Eye (tissue), 1 donor: Measurements from ENCODE around the gene TMEM121.
"Not testable (repeated sequence)": the region's sequence is repeated elsewhere in the genome, so short reads cannot be mapped to it uniquely, and the experiment has no call there.

Experiments used
- DNase-seq: peaks from one replicate; pipeline ENCODE4 v3.0.0-alpha.2; 2015

The TMEM121 gene

DNA sequence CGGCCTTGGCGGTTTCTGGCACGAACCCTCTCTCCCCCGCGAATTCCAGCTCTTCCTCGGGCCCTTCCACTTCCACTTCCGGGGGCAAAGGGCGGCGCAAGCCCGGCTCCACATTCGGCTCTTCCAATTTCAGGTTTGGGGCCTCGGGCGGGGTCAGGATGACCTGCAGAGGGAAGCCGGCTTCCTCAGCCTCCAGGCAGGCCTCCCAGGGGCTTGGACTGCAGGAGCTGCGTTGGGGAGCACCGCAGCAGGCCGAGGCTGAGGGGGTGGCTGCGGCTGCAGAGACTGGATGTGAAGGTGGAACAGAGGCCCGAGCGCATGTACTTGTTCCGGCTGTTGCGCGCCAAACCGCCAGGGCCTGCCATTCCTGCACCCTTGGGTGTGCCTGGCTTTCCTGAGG lies 20.7 kb downstream of the TMEM121 start:
- not testable (repeated sequence) for DNase-seq

DNA sequence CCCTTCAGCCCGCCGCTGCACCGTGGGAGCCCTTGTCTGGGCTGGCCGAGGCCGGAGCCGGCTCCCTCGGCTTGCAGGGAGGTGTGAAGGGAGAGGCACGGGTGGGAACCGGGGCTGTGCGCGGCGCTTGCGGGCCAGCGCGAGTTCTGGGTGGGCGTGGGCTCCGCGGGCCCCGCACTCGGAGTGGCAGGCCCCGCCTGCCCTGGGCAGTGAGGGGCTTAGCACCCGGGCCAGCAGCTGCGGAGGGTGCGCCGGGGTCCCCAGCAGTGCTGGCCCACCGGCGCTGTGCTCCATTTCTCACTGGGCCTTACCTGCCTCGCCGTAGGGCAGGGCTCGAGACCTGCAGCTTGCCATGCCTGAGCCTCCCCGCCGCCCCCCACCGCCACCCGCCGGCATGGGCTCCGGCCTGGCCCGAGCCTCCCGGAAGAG lies 21.4 kb downstream of the TMEM121 start:
- DNase-seq: no peak

DNA sequence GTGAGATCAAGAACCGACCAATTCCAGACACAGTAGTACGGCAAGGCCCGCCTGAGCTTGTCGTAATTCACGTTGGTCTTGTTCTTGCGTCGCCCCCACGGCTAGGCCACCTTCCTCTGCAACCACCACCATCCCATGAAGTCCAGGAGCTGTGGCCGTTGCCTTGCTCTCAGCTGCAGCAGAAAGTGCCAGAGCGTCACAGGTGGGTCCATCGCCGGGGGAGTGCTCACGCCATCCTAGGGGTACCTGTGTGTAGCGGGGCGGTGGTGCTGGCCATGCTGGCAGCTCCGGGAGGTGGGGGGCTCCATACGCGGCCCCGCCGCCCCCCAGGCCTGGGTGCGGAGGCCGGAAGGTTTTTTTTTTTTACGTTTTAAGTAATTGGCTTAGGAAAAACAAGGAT lies 23.1 kb downstream of the TMEM121 start:
- DNase-seq: no peak

DNA sequence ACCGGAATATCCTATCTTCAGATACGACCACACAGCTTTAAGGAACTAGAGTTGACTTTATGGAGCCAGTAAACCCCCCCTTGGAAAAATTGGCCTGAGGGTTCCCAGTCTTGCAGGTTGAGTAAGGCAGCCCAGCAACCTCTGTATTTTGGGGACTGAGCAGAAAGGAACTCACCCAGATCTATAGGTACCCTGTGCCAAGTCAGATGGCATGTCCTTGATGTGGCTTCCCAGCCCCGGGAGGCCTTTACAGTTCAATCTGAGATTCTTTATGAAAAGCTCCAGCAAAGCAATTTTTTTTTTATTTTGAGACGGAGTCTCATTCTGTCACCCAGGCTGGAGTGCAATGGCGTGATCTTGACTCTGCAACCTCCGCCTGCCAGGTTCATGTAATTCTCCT lies 27.6 kb downstream of the TMEM121 start:
- no peak for DNase-seq

DNA sequence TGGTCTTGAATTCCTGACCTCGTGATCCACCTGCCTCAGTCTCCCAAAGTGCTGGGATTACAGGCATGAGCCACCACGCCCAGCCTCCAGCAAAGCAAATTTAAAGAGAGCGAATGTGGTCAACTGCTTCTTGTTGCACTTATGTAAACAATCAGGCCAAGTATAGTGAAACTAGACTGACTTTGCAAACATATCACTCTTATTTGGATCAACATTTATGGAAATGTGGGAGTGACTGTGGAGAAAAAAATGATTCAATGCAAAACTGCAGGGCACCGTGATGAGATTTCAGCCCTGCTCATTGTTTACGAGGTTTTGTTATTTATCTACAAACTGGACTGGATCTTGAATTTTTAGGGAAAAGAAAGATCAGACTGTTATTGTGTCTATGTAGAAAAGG lies 28.1 kb downstream of the TMEM121 start:
- DNase-seq: no peak

DNA sequence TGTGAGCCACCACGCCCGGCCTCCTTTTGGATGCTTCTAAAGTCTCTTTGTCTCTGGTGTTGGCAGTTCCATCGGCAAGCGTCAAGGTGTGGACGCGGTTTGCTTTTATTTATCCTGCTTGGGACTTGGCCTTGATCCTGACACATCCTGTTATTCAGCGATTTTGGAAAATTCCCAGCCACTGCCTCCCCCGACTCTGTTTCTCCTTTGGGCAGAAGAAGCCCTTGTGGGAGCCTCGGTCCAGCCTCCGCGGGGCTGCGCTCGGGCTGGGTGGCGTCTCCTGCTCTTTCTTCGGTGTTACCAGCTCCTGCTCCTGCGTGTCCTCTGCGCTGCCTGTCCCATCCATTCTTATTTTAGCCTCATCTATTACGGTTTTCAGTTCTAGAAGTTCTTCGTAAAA lies 31.3 kb downstream of the TMEM121 start:
- not testable (repeated sequence) for DNase-seq

DNA sequence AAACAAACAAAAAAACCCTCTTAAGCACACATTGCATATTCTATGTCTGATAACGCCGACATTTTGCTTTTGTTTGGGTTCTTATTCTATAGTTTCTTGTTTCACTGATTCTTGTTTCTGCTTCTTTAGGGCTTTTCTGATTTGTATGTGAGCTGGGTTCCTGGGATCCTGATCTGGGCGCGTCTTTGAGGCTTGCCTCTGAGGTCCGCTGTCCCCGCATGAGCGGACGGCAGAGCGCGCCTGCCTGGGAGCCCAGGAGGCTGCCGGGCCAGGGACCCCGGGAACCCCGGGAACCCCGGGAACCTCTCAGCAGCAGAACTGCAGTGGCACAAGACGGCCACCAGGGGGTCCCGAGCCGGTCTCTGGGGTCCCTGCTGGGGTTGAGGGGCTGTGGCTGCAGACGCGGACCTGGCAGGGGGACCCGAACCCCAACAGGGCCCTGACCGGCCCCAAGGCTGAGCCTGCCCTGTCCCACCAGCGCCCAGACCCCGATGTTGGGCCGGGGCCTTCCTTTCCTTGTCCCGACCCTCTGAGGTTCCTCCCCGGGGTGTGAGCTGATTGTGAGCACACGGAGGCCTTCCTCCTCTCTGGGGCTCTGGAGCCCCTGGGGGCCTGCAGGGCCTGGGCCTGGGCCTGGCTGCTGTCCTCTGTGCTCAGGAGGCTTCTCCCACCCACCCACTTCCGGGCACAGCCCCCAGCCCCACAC lies 32.2 kb downstream of the TMEM121 start:
- DNase-seq: not testable (repeated sequence)

DNA sequence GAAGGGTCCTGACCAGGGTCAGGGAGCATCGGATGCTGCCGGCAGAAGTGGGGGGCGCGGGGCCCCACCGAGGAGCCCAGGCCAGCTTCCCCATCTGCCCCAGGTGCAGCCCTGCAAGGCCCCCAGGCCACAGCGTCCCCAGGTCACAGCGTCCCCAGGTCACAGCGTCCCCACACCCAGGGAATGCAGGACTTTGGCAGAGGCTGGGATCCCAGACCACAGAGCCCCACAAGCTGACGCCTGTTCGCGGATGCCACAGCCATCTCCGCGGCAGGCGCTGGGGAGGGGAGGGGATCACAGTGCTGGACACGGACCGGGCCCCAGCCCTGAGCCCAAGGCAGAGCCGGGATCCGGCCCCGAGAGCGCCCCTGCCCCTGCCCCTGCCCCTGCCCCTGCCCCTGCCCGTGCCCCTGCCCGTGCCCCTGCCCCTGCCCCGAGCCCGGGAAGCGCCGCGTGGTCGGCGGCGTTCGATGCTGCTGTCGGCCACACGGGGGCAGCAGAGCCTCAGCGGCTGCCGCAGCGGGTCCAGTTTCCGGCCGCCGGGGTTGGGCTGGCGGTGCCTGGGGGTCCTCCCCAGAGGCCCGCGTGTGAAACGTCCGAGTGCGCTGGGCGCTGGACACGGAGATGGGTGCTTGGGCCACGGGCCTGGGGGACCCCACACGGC lies 33.1 kb downstream of the TMEM121 start:
- not testable (repeated sequence) for DNase-seq

DNA sequence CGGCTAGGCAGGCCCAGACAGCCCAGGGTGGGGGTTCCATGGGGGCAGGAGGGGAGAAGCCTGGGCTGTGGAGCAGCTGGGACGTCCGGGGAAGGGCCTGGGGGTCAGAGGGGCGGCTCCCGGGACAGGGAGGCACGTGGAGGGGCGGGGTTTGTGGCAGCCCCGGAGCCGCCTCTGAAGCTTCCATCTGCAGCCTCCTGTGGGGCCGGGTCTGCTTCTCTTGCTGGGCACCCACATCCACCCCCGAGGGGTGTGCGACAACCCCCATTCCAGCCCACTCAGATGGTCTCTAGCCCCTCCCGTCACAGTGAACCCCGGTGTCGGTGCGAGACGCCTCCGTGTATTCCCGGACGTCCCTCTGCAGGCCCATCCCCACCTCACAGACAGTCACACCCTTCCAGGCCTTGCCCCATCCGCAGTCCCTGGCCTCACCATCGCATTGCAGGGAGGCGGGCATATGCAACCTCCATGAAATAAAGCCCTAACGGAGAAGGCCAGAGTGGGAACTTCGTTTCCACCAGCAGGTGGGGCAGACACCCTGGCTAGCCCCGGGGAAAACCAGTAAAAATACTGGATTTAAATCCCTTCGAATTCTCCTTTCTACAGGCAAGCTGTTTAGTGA lies 33.8 kb downstream of the TMEM121 start:
- DNase-seq: not testable (repeated sequence)

DNA sequence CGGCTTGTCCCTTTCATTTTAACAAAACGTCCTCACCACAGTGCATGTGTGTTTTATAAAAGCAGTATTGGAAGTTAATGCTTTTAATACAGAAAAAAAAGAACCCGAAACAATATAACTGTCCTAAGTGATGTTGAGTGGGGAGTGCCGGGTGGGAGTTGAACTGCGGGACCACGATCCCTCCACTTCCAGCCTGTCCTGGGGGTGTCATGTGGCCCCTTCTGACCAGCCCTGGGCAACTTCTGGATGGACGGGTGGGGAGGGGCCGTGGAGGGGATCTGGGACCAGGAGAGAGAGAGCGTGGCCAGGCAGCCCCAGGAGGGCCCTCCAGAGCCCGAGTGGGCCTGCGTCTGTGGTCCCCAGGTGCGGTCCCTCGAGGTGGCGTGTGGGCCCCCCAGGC lies 35.0 kb downstream of the TMEM121 start:
- not testable (repeated sequence) for DNase-seq

DNA sequence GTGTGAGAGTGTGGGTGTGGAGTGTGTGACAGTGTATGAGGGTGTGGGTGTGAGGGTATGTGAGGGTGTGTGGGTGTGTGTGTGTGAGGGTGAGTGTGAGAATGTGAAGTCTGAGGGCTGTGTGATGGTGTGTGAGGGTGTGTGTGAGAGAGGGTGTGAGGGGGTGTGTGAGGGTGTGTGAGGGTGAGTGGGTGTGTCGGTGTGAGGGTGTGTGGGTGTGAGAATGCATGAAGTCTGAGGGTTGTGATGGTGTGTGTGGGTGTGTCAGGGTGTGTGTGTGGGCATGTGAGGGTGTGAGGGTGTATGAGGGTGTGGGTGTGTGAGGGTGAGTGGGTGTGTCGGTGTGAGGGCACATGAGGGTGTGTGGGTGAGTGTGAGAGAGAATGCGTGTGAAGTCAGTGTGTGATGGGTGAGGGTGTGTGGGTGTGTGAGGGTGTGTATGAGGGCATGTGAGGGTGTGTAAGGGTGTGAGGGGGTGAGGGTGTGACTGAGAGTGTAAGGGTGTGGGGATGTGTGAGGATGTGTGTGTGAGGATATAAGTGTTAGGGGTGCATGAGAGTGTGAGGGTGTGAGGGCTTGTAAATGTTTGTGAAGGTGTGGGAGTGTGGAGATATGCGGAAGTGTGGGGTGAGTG lies 36.4 kb downstream of the TMEM121 start:
- DNase-seq: no peak

DNA sequence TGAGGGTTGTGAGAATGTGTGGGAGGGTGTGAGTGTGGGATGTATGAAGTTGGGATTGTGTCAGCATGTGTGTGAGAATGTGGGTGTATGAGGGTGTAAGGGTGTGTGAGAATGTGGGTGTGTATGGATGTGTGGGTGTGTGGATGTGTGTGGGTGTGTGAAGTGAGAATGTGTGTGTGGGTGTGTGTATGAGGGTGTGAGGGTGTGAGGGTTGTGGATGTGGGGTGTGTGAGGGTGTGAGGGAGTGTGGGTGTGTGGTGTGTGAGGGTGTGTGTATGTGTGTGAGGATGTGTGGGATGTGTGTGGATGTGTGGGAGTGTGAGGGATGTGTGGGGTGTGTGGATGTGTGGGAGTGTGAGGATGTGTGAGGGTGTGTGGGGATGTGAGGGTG lies 37.0 kb downstream of the TMEM121 start:
- no peak for DNase-seq

DNA sequence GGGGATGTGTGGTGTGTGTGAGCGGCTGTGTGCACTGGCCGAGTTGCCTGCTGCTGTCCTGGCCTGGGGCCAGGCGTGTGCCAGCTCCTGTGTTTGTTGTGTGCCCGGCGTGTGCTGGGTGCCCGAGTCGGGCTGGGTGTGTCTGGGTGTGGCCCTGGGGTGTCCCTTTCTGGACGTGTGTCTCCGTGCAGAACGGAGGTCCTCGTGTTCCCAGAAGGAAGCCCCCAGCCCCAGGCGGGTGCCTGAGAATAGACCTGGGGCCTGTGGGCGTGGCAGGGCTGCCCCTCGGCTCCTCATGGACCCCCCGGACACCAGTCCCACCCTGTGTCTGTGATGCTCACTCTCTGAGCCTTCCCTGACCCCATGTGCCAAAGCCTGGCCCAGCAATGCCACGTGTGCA lies 38.2 kb downstream of the TMEM121 start:
- not testable (repeated sequence) for DNase-seq

DNA sequence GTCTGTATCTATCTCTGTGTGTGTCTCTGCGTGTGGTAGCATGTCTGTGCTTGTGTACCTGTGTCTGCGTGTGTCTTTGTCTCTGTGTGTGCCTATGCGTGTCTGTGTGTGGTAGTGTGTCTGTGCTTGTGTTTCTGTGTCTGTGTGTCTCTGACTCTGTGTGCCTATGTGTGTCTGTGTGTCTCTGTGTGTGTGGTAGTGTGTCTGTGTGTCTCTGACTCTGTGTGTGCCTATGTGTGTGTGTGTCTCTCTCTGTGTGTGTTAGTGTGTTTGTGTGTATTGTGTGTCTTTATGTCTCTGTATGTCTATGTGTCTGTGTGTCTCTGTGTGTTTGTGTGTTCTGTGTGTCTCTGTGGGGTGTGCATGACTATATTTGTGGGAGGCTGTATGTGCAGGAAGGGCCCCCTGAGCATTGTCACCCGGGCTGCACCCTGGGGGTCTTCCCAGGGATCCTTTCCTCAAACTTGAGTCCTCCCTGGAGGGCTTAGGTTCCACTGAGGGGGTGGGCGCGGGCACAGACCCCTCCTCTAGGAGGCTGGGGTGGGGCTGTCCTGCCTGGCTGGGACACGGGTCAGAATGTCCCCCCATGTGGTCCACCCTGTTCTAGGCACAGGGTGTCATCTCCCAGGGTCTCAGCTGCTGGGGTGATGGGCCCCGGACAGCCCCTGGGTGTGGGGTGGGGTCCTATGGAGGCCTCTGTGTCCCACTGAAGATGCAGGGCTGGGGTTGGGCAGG lies 39.0 kb downstream of the TMEM121 start:
- not testable (repeated sequence) for DNase-seq

DNA sequence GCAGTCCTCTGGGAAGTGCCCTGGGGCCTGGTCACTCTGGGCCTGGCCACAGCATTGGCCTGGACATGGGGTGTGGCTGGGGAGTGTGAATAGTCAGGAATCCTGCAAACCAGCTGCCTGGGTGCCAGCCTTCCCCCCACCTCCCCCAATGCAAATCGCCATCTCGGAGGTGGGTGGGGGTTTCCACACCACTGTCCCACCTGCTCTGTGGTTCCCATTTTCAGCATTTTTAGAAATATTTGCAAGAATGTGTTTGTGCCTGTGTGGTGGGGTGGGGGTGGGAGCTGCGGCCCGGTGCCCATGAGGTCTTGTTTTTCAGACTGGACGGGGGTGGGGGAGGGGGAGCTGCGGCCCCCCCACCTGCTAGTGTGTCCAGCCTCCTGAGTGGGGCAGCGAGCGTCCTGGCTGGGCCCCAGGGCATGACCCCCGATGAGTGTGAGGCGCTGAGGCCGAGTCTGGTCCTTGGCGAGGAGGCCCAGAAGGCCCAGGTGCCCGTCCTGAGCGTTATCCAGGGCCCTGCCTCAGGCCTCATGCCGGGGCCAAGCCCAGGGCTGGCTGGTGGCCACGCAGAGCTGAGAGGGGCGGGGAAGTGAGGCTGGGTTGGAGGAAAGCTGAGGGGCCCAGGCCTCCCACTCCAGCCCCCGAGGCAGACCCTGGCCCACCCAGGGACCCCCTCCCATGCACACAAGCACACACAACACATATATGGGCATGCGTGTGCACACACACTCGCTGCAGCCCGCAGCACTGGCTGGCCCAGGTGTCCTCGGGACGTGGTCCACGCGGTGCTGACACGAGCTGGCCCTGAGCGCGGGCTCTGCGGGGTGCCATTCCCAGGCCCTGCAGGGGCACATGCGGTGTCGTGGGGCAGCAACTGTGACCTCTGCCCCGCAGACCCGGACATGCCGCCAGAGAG lies 40.1 kb downstream of the TMEM121 start:
- DNase-seq: not testable (repeated sequence)

DNA sequence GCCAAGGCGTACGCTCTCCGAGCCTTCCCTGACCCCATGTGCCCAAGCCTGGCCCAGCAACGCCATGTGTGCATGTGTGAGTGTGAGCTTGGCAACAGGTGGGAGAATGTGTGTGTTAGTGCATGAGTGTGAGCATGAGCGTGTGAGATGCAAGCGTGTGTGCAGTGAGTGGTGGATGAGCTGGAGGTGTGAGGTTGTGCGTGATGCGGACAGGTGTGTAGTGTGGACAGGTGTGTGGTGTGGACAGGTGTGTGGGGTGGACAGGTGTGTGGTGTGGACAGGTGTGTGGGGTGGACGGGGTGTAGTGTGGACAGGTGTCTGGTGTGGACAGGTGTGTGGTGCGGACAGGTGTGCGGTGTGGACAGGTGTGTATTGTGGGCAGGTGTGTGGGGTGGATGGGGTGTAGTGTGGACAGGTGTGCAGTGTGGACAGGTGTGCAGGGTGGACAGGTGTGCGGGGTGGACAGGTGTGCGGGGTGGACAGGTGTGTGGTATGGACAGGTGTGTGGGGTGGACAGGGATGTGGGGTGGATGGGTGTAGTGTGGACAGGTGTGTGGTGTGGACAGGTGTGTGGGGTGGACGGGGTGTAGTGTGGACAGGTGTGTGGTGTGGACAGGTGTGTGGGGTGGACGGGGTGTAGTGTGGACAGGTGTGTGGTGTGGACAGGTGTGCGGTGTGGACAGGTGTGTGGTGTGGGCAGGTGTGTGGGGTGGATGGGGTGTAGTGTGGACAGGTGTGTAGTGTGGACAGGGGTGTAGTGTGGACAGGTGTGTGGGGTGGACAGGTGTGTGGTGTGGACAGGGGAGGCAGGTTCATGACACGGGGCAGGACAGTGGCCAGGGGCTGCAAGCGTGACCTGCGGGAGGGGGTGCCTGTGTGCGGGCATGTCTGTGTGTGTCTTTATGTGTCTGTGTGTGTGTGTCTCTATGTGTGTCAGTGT lies 41.1 kb downstream of the TMEM121 start:
- not testable (repeated sequence) for DNase-seq

DNA sequence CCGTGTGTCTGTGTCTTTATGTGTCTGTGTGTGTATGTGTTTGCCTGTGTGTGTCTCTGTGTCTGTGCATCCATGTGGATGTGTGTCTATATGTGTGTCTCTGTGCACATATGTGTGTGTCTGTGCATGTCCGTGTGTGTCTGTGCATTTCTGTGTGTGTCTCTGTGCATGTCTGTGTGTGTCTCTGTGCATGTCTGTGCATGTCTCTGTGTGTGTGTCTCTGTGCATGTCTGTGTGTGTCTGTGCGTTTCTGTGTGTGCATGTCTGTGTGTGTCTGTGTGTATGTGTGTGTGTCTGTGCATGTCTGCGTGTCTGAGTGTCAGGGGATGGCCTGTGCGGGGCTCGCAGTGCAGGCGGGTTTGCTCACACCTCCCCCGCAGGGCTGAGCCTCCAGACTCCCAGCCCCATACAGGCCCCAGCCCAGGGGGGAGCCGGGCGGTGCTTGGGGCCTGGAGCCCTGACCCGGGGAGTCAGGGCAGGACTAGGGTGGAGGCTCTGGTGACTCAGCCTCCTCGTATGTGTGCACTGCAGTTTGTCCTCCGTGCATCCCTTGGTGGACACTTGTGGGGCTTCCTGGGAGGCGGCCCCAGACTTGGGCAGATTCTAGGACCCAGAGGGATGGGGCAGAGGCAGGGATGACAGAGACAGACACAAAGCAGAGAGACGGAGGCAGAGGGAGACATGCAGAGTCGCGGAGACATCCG lies 41.9 kb downstream of the TMEM121 start:
- not testable (repeated sequence) for DNase-seq

DNA sequence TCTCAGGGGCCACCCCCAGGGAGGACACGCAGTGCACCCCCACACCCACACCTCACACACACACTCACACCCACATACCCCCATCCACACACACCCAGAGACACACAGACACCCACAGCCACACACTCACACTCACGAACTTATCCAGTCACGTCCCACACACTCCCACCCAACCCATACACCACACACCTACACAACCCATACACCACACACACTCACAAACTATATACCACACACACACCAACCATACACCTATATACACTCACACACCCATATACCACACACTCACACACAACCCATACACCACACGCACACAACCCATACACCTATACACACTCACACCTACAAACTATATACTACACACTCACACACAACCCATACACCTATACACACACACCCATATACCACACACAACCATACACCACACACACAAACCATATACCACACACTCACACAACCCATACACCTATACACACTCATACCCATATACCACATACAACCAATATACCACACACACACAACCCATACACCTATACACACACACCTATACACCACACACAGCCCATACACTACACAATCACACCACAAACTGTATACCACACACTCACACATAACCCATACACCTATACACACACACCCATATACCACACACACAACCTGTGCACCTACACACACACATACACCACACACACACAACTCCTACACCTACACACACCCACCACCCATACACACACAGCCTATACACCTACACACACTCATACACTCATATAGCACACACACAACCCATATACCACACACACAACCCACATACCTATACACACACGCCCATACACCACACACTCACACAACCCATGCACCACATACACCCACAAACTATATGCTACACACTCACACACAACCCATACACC lies 42.7 kb downstream of the TMEM121 start:
- no peak for DNase-seq

DNA sequence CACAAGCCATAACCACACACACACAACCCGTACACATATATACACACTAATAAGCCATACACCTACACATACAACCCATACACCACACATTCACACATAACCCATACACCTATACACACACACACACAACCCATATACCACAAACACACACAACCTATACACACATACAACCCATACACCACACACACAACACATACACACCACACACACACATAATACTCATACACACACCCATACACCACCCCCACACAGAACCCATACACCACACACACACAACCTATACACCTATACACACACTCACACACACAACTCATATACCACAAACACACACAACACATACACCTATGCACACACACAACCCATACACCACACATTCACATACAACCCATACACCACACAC lies 44.1 kb downstream of the TMEM121 start:
- no peak for DNase-seq
